Muscle of back (tissue), 11 donors: Measurements from ENCODE around the gene RIC1. TPM values are rescaled to one million over a fixed set of nuclear protein-coding genes. Genes with fewer than 3 reads are reported as not detected.
"Not testable (repeated sequence)": the region's sequence is repeated elsewhere in the genome, so short reads cannot be mapped to it uniquely, and the experiment has no call there.

ENCODE experiments used
- DNase-seq, 3 donors: peaks; one replicate each; pipeline versions ENCODE4 v3.0.0 to v3.0.0-alpha.2; 2013
- polyA plus RNA-seq, 10 donors: library from polyadenylated mRNA; unstranded; fragments of 120-200 nt; gene quantifications; one replicate each; pipeline ENCODE4 v1.2.1, GENCODE V29; 2013; ENCODE audit not compliant: insufficient read length in 10 of 10

The RIC1 gene
- polyA plus RNA-seq, 10 donors = 14.5 to 21.8 (median 19.7) TPM

GRCh38 chr9:5784526-5785315 lies 155.8 kb downstream of the RIC1 start:
- DNase-seq = no peak

GRCh38 chr9:5786370-5787127 lies 157.6 kb downstream of the RIC1 start:
- no peak for DNase-seq

- no peak for DNase-seq
Observed at GRCh38 chr9:5787220-5787619, 158.3 kb downstream of the RIC1 start.

- no peak for DNase-seq
Observed at GRCh38 chr9:5787759-5788302, 158.9 kb downstream of the RIC1 start.

DNA sequence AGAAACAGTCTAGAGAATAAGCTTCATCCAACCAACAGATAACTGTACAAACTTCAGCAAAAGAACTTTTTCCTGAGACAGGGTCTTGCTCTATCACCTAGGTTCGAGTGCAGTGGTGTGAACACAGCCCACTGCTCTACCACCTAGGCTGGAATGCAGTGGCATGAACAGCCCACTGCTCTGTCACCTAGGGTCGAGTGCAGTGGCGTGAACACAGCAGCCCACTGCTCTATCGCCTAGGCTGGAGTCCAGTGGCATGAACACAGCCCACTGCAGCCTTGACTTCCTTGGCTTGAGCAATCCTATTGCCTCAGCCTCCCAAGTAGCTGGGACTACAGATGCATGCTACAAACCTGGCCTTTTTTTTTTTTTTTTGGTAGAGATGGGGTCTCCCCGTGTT lies 160.6 kb downstream of the RIC1 start:
- no peak for DNase-seq

DNA sequence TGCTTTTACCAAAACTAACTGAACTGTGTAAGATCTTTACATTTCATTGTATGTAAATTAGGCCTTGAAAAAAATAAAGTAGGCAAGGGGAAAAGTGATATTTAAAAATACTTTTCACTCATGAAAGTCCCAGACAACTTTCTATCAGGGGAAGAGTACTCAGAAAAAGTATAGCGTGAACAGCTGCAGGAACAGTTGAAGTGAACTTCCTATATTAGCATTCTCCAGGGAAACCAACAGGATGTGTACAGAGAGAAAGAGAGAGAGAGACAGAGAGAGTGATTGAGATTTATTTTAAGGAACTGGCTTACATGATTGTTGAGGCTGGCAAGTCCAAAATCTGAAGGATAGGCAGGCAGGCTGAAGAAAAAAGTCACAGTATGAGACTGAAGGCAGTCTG lies 162.0 kb downstream of the RIC1 start:
- peak in 1 of 3 donors; percentile 28 for DNase-seq

GRCh38 chr9:5791870-5792269 lies 163.0 kb downstream of the RIC1 start:
- DNase-seq = no peak

- no peak for DNase-seq
Observed at GRCh38 chr9:5793812-5794211, 164.9 kb downstream of the RIC1 start.

GRCh38 chr9:5796298-5796697 lies 167.4 kb downstream of the RIC1 start:
- DNase-seq = no peak

- no peak for DNase-seq
Observed at GRCh38 chr9:5798581-5798980, 169.7 kb downstream of the RIC1 start.

DNA sequence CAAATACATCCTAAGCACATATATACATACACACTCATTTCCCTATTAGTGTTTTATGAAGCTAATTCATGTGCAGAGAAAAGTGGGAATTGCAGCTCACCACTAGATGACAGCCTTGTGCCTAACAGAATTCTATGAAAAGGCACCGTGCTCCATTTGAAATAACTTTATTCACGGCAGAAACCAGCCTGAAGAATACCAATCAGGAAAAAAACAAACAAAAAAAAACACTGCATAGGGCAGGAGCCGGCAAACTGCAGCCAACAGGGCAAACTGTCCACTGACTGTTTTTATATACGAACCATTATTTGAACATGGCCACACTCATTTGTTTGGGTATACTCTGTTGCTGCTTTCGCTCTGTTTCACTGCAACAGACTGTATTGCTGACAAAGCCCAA lies 170.4 kb downstream of the RIC1 start:
- peak; percentile 9 to 63 (median 13) for DNase-seq

DNA sequence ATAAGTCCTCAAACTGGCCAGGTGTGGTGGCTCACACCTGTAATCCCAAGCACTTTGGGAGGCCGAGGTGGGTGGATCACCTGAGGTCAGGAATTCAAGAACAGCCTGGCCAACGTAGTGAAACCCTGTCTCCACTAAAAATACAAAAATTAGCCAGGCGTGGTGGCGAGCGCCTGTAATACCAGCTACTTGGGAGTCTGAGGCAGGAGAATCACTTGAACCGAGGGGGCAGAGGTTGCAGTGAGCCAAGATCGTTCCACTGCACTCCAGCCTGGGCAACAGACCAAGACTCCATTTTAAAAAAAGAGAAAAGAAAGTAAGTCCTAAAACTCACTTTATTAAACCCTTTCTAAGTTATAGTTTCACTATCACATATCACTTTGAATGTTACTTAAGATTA lies 171.5 kb downstream of the RIC1 start:
- not testable (repeated sequence) for DNase-seq

- DNase-seq = peak in 1 of 3 donors; percentile 28
Observed at GRCh38 chr9:5800969-5801738, 172.2 kb downstream of the RIC1 start.

GRCh38 chr9:5801739-5802113 lies 172.8 kb downstream of the RIC1 start:
- no peak for DNase-seq

GRCh38 chr9:5805478-5805877 lies 176.6 kb downstream of the RIC1 start:
- DNase-seq = no peak

DNA sequence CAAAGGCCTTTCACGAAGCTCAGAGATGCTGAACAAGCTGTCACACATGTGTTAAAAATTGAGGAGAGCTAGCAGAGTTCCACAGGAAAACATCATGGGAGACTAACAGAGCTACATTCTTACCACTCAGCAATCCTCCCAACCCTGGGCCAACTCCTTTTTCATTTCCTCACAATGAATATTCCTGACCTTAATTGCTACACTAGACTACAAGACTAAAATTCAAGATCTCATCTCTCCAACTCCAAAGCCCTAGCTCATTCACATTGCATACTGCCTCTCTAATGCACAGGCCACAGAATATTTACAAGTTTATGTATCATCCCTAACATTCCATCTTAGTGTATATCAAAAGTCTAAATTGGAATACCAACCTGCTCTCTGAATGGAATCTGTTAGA lies 182.8 kb downstream of the RIC1 start:
- no peak for DNase-seq

DNA sequence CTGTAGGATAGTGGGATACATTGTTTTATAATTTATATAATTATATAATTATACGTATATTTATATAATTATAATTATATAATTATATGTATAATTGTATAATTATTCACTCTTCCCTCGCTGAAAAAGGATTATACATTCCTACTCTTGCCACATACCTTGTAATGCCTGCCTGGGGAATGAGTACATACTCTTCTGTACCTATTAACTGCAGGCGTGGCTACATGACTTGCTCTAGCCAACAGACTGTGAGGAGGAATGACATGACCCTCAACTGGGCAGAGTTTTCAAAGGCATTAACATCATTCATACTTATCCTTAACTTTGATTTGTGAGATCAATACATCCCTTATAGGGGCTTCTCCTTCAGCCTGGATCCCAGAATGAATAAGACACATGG lies 184.9 kb downstream of the RIC1 start:
- DNase-seq = no peak

DNA sequence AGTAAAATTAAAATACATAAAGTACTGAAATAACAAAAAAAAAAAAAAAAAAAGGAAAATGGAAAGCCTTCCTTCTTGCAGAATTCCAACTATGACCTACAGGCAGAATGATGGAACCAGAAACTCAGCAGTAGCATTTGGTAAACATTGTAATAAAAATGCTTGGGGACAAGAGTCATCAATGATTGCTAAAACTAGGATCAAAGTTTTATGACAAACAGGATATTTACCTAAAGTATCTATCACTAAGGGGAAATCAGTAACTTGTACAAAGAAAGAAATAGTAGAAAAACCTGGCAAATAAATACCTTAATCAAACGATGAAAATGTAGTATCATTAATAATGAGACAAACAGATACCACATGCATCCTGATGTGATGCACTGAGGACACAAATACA lies 186.6 kb downstream of the RIC1 start:
- DNase-seq = no peak

- no peak for DNase-seq
Observed at GRCh38 chr9:5817862-5818261, 189.0 kb downstream of the RIC1 start.

DNA sequence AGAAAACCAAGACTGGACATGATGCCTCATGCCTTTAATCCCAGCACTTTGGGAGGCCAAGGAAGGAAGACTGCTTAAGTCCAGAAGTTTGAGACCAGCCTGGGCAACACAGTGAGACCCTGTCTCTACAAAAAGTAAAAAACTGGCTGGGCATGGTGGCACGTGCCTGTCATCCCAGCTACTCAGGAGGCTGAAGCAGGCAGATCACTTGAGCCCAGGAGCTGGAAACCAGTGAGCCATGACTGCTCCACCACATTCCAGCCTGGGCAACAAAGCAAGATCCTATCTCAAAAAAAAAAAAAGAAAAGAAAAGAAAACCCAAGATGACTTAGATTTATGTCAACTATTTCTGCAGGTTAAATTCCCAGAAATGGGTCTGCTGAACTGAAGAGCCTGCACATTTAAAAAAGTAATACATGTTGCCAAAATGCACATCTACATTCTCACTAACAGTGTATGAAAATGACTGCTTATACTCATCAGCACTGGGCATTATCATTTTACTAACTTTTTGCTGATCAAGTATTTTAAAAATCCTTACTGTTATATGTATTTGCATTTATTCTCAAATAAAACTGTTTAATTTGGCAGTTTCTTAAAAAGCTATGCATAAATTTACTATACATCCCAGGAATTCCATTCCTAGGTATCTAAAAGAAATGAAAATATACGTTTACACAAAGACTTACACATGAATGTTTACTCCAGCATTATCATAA lies 189.7 kb downstream of the RIC1 start:
- no peak for DNase-seq

DNA sequence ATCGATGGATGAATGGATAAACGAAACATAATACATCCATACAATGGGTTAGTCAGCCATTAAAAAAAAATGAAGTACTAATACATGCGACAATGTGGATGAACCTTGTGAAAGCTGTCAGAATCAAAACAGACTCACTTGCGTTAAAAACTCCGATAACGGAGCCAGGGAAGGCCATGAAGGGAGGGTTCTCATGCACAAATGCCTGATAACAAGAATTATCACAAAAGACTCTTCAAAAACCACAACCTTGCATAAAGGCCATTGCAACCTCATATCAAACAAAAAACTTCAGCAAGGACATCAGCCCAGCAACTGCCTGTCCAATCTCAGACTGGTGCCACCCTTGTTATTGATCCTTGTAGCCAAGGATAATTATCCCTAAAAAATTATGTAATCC lies 190.3 kb downstream of the RIC1 start:
- DNase-seq = no peak

GRCh38 chr9:5820425-5820824 lies 191.5 kb downstream of the RIC1 start:
- DNase-seq = no peak
